ENCODE measurements around the gene SLU7. TPM values are rescaled to one million over a fixed set of nuclear protein-coding genes. Genes with fewer than 3 reads are reported as not detected.

The SLU7 gene
- total RNA-seq, 1 experiment from 2014 or later: 43.6 TPM

DNA sequence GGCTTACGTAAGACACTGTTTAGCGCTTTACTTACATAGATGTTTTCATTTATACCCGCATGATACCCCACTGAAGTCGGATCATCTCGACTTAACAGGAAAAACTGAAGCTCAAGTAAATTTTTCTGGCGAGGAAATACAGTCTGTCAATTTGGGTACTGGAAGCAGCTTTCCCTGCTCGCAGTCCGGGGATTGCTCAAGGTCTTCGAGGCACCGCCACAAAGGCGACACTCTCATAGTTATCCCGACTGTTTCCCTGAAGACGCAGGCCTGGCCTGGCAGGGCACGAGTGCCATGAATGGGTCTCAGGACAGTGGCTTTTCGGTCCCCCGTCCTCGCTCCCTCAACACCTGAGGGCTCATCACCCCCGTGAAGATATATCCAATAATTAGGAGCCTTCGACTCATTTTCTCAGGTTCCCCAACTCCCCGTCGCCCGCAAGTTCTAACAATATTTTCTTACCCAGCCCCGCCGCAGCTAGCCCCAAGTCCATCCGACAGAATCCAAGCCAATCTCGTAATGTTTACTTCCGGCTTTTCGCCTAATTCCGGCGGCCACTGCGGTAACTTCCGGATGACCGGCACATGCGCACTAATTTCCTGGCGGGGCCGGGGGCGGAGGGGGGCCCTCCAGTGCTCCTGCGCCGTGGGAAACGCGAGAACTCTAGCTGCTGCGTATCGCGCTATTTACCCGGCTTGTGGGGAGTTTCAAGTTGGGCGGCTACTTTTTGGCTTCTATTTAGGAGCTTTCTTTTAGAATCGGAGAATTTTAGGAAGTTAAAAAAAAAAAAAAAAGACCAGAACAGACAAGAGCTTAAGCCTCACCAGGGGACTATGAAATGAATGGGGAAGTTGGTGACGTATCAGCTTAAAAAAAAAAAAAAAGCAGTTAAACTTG, at the start of gene SLU7 (continued):
- TF ChIP-seq CBX3 (IDR thresholded peaks at IDR 0.05; ENCODE audit: low read depth): peak; percentile 29; the same call in 1 of the 2 replicates
- TF ChIP-seq EGR1 (IDR thresholded peaks at IDR 0.05; ENCODE audit: low read depth): peak; percentile 92
- peak; percentile 86 for TF ChIP-seq POLR2AphosphoS5 (IDR thresholded peaks at IDR 0.05; ENCODE audit: low read depth, low read length)
- TF ChIP-seq, protein P1, sequence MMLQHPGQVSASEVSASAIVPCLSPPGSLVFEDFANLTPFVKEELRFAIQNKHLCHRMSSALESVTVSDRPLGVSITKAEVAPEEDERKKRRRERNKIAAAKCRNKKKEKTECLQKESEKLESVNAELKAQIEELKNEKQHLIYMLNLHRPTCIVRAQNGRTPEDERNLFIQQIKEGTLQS (IDR thresholded peaks at IDR 0.05): no peak
- TF ChIP-seq JUND (IDR thresholded peaks at IDR 0.05): no peak
- TF ChIP-seq EZH2phosphoT487 (IDR thresholded peaks at IDR 0.05; ENCODE audit: borderline replicate concordance): no peak
- TF ChIP-seq ELF1 (IDR thresholded peaks at IDR 0.05; ENCODE audit: borderline replicate concordance, low read depth): peak; percentile 81

DNA sequence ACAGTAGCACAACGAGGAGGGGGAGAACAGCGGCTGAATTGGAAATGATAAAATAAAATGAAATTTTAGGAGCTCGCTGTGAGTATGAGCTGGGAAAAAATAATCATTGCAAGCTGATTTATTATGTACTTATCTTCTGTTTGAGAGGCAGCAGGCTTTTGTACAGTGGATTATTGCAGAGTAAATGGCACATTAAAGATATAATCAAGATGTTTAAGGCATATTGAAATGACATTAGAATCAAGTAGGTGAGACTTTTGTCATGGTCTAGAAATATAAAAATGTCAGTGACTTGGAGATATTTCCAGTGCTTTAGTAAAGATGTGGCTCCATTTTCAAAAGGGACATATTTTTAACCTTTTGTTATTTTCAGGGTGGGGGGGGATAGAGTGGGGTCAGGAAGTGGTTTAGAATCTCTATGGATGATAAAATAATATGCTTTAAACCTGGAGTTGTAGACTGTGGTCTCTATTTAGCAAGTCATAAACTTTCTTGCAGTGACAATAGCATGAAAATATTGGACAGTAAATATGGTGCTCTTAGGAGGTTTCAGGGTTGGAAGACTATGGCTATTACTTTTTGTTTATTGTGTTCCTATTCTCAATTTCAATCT, 49.6 kb upstream of the SLU7 start:
- Histone ChIP-seq H3K9me3 (ENCODE audit: control insufficient read depth in 1 of 2, insufficient read depth in 1 of 2, low read depth in 1 of 2, low read length in 2 of 2) (no peaks in the 10 kb centered on the region), H2AFZ (ENCODE audit: low read depth, low read length, poor library complexity, severe bottlenecking) (no peak overlapping the region), H3K4me3 (replicated peaks in 1 of 2; ENCODE audit: low read depth in 1 of 2, low read length in 2 of 2) (no peak overlapping the region)
- TF ChIP-seq ELF1 (IDR thresholded peaks at IDR 0.05; ENCODE audit: borderline replicate concordance, low read depth) (no peak), EZH2phosphoT487 (IDR thresholded peaks at IDR 0.05; ENCODE audit: borderline replicate concordance) (no peak), CEBPB (IDR thresholded peaks at IDR 0.05; ENCODE audit: low read depth) (no peak), SRF (IDR thresholded peaks at IDR 0.05; ENCODE audit: low read depth) (no peak), CTCF (IDR thresholded peaks at IDR 0.05 in 2 of 3, conservative IDR thresholded peaks at IDR 0.05 in 1 of 3; ENCODE audit: borderline replicate concordance in 1 of 3, insufficient read depth in 1 of 3, low read depth in 2 of 3, low read length in 2 of 3) (no peak), TCF7L2 (IDR thresholded peaks at IDR 0.05; ENCODE audit: borderline replicate concordance, extremely low read depth, insufficient read depth, insufficient read length) (no peak), RAD21 (IDR thresholded peaks at IDR 0.05; ENCODE audit: low read depth) (no peak), JUND (IDR thresholded peaks at IDR 0.05) (no peak), POLR2AphosphoS5 (IDR thresholded peaks at IDR 0.05; ENCODE audit: low read depth, low read length) (no peak)
- TF ChIP-seq, protein P2, sequence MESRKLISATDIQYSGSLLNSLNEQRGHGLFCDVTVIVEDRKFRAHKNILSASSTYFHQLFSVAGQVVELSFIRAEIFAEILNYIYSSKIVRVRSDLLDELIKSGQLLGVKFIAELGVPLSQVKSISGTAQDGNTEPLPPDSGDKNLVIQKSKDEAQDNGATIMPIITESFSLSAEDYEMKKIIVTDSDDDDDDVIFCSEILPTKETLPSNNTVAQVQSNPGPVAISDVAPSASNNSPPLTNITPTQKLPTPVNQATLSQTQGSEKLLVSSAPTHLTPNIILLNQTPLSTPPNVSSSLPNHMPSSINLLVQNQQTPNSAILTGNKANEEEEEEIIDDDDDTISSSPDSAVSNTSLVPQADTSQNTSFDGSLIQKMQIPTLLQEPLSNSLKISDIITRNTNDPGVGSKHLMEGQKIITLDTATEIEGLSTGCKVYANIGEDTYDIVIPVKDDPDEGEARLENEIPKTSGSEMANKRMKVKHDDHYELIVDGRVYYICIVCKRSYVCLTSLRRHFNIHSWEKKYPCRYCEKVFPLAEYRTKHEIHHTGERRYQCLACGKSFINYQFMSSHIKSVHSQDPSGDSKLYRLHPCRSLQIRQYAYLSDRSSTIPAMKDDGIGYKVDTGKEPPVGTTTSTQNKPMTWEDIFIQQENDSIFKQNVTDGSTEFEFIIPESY (IDR thresholded peaks at IDR 0.05; ENCODE audit: extremely low read depth, insufficient replicate concordance, low read length): no peak
- TF ChIP-seq, protein P3, sequence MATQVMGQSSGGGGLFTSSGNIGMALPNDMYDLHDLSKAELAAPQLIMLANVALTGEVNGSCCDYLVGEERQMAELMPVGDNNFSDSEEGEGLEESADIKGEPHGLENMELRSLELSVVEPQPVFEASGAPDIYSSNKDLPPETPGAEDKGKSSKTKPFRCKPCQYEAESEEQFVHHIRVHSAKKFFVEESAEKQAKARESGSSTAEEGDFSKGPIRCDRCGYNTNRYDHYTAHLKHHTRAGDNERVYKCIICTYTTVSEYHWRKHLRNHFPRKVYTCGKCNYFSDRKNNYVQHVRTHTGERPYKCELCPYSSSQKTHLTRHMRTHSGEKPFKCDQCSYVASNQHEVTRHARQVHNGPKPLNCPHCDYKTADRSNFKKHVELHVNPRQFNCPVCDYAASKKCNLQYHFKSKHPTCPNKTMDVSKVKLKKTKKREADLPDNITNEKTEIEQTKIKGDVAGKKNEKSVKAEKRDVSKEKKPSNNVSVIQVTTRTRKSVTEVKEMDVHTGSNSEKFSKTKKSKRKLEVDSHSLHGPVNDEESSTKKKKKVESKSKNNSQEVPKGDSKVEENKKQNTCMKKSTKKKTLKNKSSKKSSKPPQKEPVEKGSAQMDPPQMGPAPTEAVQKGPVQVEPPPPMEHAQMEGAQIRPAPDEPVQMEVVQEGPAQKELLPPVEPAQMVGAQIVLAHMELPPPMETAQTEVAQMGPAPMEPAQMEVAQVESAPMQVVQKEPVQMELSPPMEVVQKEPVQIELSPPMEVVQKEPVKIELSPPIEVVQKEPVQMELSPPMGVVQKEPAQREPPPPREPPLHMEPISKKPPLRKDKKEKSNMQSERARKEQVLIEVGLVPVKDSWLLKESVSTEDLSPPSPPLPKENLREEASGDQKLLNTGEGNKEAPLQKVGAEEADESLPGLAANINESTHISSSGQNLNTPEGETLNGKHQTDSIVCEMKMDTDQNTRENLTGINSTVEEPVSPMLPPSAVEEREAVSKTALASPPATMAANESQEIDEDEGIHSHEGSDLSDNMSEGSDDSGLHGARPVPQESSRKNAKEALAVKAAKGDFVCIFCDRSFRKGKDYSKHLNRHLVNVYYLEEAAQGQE (IDR thresholded peaks at IDR 0.05; ENCODE audit: low read depth): no peak

More for the DNA sequence above, 49.6 kb upstream of the SLU7 start:
- CTCF ChIA-PET: no interaction called here
- DNase-seq (ENCODE audit: low read depth, low spot score): no peak
- no peaks in the 10 kb centered on the region for H3K4me1 ChIP-seq (ENCODE audit: control insufficient read depth in 1 of 2, insufficient read depth in 2 of 2, low read length in 2 of 2)
- no TSS peak for BruUV-seq (replicated peaks)
- intact Hi-C loops (cut with micrococcal nuclease): no loop called here
- no peaks in the 10 kb centered on the region for H3K79me2 ChIP-seq (ENCODE audit: insufficient read depth, low read length)
- RAD21 ChIA-PET (ENCODE audit: low non-redundant PET in 1 of 2, low total read pairs in 2 of 2, uncharacterized antibody in 2 of 2, unreplicated experiment in 2 of 2): no interaction called here
- H4K20me1 ChIP-seq (ENCODE audit: insufficient read depth): no peaks in the 10 kb centered on the region
- no peak overlapping the region for H3K27ac ChIP-seq (ENCODE audit: low read depth, low read length)
- H3K27me3 ChIP-seq (ENCODE audit: insufficient read depth, low read length): 0 out of 2 replicates have a peak, but pooled peaks cover 3% of the 10 kb centered on the region
- no peak overlapping the region for H3K9ac ChIP-seq (ENCODE audit: low read length)
- H3K9me2 ChIP-seq (ENCODE audit: insufficient read depth): no peaks in the 10 kb centered on the region
- POLR2A ChIA-PET: no interaction called here
- H3K36me3 ChIP-seq (ENCODE audit: control insufficient read depth in 1 of 2, insufficient read depth in 2 of 2, low read length in 2 of 2): no peaks in the 10 kb centered on the region
- H3K4me2 ChIP-seq (ENCODE audit: low read length): no peak overlapping the region
- ATAC-seq: no peak
